HG02870 (cell line): ENCODE measurements around the gene C19orf53.

ENCODE experiments used
- ATAC-seq: cut with Tn5 transposase; IDR thresholded peaks from one replicate; pipeline ENCODE4 v1.9.1; 2021; ENCODE audit warnings: mild to moderate bottlenecking, moderate library complexity; ENCODE audit not compliant: unreplicated experiment

Gene C19orf53

GRCh38 chr19:13795595-13796300 lies 21.5 kb downstream of the C19orf53 start:
- ATAC-seq: peak; percentile 33

GRCh38 chr19:13796301-13797057 lies 22.2 kb downstream of the C19orf53 start:
- ATAC-seq: no peak

- no peak for ATAC-seq
Observed at GRCh38 chr19:13797058-13797440, 22.8 kb downstream of the C19orf53 start.

GRCh38 chr19:13797870-13798269 lies 23.6 kb downstream of the C19orf53 start:
- no peak for ATAC-seq

- ATAC-seq: no peak
Observed at GRCh38 chr19:13799669-13800068, 25.4 kb downstream of the C19orf53 start.

GRCh38 chr19:13803038-13803437 lies 28.8 kb downstream of the C19orf53 start:
- no peak for ATAC-seq

GRCh38 chr19:13804830-13805683 lies 30.8 kb downstream of the C19orf53 start:
- no peak for ATAC-seq

GRCh38 chr19:13806728-13807127 lies 32.5 kb downstream of the C19orf53 start:
- no peak for ATAC-seq

GRCh38 chr19:13807421-13808021 lies 33.3 kb downstream of the C19orf53 start:
- ATAC-seq: no peak

GRCh38 chr19:13808856-13809255 lies 34.6 kb downstream of the C19orf53 start:
- ATAC-seq: no peak

- ATAC-seq: no peak
Observed at GRCh38 chr19:13812544-13812943, 38.3 kb downstream of the C19orf53 start.

- ATAC-seq: no peak
Observed at GRCh38 chr19:13813147-13813546, 38.9 kb downstream of the C19orf53 start.

GRCh38 chr19:13814550-13814949 lies 40.3 kb downstream of the C19orf53 start:
- no peak for ATAC-seq

GRCh38 chr19:13817018-13817614 lies 42.9 kb downstream of the C19orf53 start:
- peak; percentile 53 for ATAC-seq

- peak; percentile 22 for ATAC-seq
Observed at GRCh38 chr19:13817615-13818371, 43.5 kb downstream of the C19orf53 start.

- no peak for ATAC-seq
Observed at GRCh38 chr19:13819238-13819637, 45.0 kb downstream of the C19orf53 start.

- ATAC-seq: no peak
Observed at GRCh38 chr19:13821292-13821691, 47.0 kb downstream of the C19orf53 start.

- no peak for ATAC-seq
Observed at GRCh38 chr19:13823256-13823655, 49.0 kb downstream of the C19orf53 start.

GRCh38 chr19:13823901-13824300 lies 49.6 kb downstream of the C19orf53 start:
- no peak for ATAC-seq

GRCh38 chr19:13824703-13825102 lies 50.4 kb downstream of the C19orf53 start:
- ATAC-seq: no peak
